ENCODE data around the gene PROSER1.
"Not testable (repeated sequence)": the region's sequence is repeated elsewhere in the genome, so short reads cannot be mapped to it uniquely, and the experiment has no call there.

Gene PROSER1

GRCh38 chr13:39025433-39025839, 12.5 kb downstream of the PROSER1 start:
- no peak for DNase-seq (ENCODE audit: low read depth, low spot score)

DNA sequence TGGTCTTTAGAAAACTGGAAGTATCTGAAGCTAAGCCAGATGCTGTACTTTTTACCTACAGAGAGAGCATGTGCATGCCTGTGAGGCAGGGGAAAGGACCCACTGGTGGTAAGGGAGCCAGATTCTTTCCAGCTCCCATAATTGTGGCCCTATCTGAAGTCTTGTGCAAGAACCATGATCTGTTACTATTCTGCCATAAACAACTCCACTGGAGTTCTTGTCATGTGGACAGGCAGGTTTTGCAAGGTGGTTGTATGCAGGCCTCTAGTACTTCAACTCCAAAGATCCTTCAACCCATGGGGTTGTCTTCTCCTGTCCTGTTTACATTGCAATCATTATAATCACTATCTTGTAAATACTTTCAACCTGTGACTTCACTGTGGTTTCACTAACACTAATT, 14.1 kb downstream of the PROSER1 start:
- no peak for DNase-seq (ENCODE audit: low read depth, low spot score)

GRCh38 chr13:39023316-39023715, 14.6 kb downstream of the PROSER1 start:
- no peak for DNase-seq (ENCODE audit: low read depth, low spot score)

- no peak for DNase-seq (ENCODE audit: low read depth, low spot score)
These were observed 16.9 kb downstream of the PROSER1 start for GRCh38 chr13:39020853-39021462.

DNA sequence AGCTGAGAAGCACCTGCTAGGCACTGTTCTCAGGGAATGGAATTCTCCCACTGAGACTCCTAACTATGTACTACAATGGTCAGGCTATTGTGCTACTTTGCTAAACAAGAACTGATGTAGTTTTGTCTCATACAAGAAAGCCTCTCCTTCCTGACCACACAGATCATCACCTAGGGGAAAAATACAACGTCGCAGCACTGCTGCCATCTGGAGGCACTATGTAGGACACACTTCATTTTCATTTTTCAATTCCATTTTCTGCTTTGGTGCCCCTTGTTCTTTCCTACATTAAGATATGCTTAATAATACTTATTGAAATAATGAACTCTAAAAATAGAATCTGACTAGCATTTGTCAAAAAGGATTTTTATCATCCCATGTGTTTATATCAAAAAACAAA, 21.1 kb downstream of the PROSER1 start:
- DNase-seq (ENCODE audit: low read depth, low spot score), result peak; percentile 54

GRCh38 chr13:39016087-39016486, 21.8 kb downstream of the PROSER1 start:
- DNase-seq (ENCODE audit: low read depth, low spot score), result no peak

DNA sequence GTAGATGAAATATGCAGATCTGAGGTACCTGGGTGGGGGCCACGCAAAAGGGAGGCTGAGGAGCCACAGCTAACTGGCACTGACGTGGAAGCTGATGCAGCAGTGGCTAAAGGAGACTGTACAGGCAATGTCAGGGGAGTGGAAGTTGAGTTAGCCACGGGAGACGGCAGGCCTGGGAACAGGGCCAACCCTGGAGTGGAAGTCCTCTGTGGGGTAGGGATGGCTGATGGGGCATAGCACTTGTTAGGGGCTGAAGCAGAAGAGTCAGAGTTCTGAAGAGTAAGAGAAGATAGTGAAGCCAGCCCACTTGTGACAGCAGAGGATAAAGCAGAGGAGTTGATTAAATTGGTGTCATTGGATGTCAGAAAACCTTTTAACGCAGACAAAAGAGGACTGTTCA, 24.4 kb downstream of the PROSER1 start:
- no peak for DNase-seq (ENCODE audit: low read depth, low spot score)

GRCh38 chr13:39012608-39013007, 25.3 kb downstream of the PROSER1 start:
- DNase-seq (ENCODE audit: low read depth, low spot score), result no peak

DNA sequence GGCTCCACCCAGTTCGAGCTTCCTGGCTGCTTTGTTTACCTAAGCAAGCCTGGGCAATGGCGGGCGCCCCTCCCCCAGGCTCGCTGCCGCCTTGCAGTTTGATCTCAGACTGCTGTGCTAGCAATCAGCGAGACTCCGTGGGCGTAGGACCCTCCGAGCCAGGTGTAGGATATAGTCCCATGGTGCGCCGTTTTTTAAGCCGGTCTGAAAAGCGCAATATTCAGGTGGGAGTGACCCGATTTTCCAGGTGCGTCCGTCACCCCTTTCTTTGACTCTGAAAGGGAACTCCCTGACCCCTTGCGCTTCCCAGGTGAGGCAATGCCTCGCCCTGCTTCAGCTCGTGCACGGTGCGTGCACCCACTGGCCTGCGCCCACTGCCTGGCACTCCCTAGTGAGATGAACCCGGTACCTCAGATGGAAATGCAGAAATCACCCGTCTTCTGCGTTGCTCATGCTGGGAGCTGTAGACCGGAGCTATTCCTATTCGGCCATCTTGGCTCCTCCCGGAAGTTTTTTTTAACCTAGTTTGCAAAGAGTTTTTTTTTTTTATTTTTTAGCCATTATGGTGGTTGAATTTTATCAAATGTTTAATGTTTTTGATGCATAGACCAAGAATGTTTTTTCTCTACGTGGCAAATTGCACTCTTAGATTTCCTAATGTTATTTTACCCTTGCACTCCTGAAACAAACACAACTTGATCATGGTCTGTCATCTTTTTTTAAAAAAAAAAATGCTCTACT, 31.3 kb downstream of the PROSER1 start:
- DNase-seq (ENCODE audit: low read depth, low spot score), result not testable (repeated sequence)

DNA sequence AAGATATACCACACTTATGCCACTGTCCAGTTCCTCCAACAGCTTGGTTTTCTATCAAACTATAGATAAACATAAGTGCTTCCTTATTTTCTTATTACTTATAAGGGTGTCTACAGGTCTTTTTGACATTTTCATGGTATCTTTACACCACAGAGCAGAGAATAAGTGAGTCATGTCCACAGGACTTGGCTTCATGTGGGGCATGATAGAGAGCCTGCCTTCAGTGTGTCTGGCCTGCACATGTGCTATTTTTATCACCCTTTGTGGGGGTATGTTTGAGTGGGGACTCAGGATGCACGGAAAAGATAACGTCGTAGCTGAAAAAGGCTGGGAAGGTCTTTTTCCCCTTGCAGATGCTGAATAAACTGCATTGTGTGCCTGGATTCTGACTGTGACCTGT, 39.1 kb downstream of the PROSER1 start:
- DNase-seq (ENCODE audit: low read depth, low spot score), result no peak

- no peak for DNase-seq (ENCODE audit: low read depth, low spot score)
These were observed 44.5 kb downstream of the PROSER1 start for GRCh38 chr13:38993381-38993780.

DNA sequence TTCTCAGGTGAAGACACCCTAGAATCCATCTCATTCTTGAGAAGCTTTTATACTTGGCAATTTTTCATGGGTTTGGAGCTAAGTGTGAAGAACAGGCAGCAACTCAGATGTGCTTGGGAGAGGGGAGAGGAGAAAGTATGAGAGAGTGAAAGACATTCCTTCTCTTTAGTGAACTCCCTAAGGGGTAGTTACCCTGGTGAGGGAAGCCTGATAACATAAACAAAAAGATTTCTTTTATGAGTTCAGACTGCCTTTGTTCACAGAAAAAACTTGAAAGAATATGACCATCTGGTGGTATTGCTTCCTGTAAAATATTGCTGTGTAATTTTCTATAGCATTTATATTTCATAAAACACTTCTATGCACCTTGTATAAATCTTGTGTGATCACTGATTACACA, 47.2 kb downstream of the PROSER1 start, which contains the start of gene STOML3:
Gene STOML3, minus strand, starts transcription at position 139 of the 400 bp plus-strand sequence. Its CDS starts 110 bp downstream, at position 29.
- no peak for DNase-seq (ENCODE audit: low read depth, low spot score)

DNA sequence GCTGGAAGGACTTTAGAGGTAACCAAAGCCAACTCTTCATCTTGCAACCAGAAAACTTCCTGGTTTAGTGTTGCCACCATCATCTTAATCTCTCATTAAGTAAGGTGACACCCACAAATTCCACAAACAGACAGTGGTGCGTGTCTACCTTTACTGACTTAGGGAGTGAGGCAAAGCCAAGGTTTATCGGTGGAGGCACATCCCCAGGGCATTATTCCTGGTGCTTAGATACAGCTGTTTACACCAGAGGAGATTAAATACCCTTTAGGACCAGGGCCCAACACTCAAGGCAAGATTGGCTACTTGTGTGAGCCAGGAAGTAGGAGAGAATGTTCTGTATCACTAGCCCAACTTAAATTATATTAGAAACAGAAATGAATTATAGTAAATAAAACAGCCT, 56.8 kb downstream of the PROSER1 start:
- DNase-seq (ENCODE audit: low read depth, low spot score), result no peak

DNA sequence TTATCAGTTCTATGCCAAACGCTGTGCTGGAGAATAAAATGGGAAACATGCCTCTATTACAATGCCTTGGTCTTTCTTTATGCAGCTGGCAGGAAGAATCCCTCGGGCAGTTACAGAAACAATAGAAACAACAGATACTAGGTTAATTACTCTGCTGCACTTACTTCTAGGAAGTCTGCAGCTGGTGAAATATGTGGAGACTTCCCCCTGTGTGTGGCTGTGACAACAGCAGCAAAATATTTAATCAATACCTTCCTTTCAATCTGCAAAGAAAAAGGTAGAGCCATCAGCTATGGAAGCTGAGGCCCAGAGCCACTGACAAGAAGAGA, 57.2 kb downstream of the PROSER1 start:
- no peak for DNase-seq (ENCODE audit: low read depth, low spot score)

GRCh38 chr13:38979891-38980749, 57.8 kb downstream of the PROSER1 start:
- DNase-seq (ENCODE audit: low read depth, low spot score), result no peak

- DNase-seq (ENCODE audit: low read depth, low spot score), result no peak
These were observed 67.4 kb downstream of the PROSER1 start for GRCh38 chr13:38970380-38971051.

GRCh38 chr13:38969187-38969586, 68.7 kb downstream of the PROSER1 start:
- DNase-seq (ENCODE audit: low read depth, low spot score), result no peak

DNA sequence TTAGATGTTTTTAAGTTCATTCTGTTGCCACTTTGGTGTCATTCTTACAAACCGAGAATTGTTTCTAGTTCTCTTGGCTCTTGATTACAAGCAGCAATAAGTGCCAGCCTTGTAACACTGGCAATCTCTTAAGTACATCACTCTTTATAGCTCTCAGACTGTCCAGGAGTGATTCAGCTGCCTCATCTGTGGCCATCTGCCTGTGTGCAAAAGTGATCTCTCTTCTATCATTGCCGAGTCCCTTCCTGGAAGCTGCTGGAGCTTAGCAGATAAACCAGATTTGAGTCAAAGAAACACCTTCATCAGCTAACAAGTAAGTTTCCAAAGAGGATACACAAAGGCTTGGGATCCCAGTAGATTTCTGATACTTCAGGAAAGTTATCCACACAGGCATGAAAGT, 70.4 kb downstream of the PROSER1 start:
- no peak for DNase-seq (ENCODE audit: low read depth, low spot score)

DNA sequence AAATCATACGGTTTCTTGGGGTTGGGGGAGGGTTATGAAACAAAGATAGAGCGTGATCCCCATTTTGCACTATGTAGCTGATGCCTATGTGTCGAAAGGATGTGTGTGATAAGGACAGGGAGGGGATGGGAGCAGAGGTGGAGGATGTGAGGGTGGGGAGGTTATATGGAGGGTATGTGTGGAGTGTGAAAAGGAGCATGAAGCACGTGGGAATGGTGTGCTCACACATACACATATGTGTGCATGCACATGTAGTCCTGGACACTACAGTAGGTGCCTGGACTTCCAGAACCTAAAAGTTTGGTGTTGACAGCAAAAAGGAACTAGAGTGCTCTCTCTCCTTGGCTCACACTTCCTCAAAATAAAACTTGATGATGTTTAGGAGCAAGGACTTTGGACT, 72.6 kb downstream of the PROSER1 start:
- DNase-seq (ENCODE audit: low read depth, low spot score), result no peak

- DNase-seq (ENCODE audit: low read depth, low spot score), result no peak
These were observed 77.7 kb downstream of the PROSER1 start for GRCh38 chr13:38960175-38960574.

All from astrocyte of the hippocampus (primary cell).